Nephron (organoid): Measurements from ENCODE around the gene WTIP.
"Not testable (repeated sequence)": the region's sequence is repeated elsewhere in the genome, so short reads cannot be mapped to it uniquely, and the experiment has no call there.

Source experiments
- H3K27ac Mint-ChIP-seq, 3 experiments: 2 replicates each; pipeline ENCODE4 v1.8.0; 2020; ENCODE audit warnings: mixed read lengths in 3 of 3, mild to moderate bottlenecking in 2 of 3, moderate library complexity in 1 of 3
- H3K27me3 Mint-ChIP-seq: 2 replicates; pipeline ENCODE4 v1.8.0; 2021; ENCODE audit warnings: low read depth, mild to moderate bottlenecking, moderate library complexity, mixed read lengths
- H3K36me3 Mint-ChIP-seq: 2 replicates; pipeline ENCODE4 v1.8.0; 2020; ENCODE audit warnings: low read depth, mixed read lengths
- H3K4me1 Mint-ChIP-seq: 2 replicates; pipeline ENCODE4 v1.8.0; 2020; ENCODE audit warnings: mixed read lengths
- H3K4me3 Mint-ChIP-seq, 3 experiments: 2 replicates each; pipeline ENCODE4 v1.8.0; 2020; ENCODE audit warnings: mild to moderate bottlenecking in 3 of 3, mixed read lengths in 3 of 3, moderate library complexity in 2 of 3
- H3K9me3 Mint-ChIP-seq: 2 replicates; pipeline ENCODE4 v1.8.0; 2020; ENCODE audit warnings: mixed read lengths
- TF ChIP-seq, protein P1 (sequence below), 3 experiments: fragments of 200-600 bp; sonication (generic); IDR thresholded peaks; one replicate each; pipeline ENCODE4 v1.5.0; 2021; ENCODE audit warnings: antibody characterized with exemption in 3 of 3; ENCODE audit not compliant: unreplicated experiment in 3 of 3

WTIP gene

GRCh38 chr19:34475026-34475974, 6.3 kb upstream of the WTIP start:
- Mint-ChIP-seq H3K27me3 (no peaks in the 10 kb centered on the region), H3K27ac (no peak overlapping the region), H3K4me1 (no peaks in the 10 kb centered on the region), H3K4me3 (no peak overlapping the region), H3K9me3 (no peaks in the 10 kb centered on the region), H3K36me3 (peaks cover 29% of the 10 kb centered on the region)
- TF ChIP-seq, protein P1, sequence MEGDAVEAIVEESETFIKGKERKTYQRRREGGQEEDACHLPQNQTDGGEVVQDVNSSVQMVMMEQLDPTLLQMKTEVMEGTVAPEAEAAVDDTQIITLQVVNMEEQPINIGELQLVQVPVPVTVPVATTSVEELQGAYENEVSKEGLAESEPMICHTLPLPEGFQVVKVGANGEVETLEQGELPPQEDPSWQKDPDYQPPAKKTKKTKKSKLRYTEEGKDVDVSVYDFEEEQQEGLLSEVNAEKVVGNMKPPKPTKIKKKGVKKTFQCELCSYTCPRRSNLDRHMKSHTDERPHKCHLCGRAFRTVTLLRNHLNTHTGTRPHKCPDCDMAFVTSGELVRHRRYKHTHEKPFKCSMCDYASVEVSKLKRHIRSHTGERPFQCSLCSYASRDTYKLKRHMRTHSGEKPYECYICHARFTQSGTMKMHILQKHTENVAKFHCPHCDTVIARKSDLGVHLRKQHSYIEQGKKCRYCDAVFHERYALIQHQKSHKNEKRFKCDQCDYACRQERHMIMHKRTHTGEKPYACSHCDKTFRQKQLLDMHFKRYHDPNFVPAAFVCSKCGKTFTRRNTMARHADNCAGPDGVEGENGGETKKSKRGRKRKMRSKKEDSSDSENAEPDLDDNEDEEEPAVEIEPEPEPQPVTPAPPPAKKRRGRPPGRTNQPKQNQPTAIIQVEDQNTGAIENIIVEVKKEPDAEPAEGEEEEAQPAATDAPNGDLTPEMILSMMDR (IDR thresholded peaks at IDR 0.05; ENCODE audit: unreplicated experiment in 3 of 3): no peak

- Mint-ChIP-seq H3K9me3 (no peaks in the 10 kb centered on the region), H3K4me3 (no peak overlapping the region), H3K36me3 (peaks cover 24% of the 10 kb centered on the region), H3K27me3 (no peaks in the 10 kb centered on the region), H3K4me1 (peaks cover 4% of the 10 kb centered on the region), H3K27ac (no peak overlapping the region)
- TF ChIP-seq, protein P1 (IDR thresholded peaks at IDR 0.05; ENCODE audit: unreplicated experiment in 3 of 3): no peak
Measured at GRCh38 chr19:34475975-34476594, 5.5 kb upstream of the WTIP start.

DNA sequence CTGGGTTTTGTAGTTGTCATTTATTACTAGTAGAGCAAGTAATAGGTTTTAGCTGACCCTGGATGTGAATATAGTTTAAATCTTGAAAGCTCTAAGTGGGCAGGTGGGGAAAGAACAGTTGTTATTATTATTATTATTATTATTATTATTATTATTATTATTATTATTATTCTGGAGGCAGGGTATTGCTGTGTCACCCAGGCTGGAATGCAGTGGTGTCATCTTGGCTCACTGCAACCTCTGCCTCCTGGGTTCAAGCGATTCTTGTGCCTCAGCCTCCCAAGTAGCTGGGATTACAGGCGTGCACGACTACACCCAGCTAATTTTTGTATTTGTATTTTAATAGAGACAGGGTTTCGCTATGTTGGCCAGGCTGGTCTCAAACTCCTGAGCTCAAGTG, 3.1 kb upstream of the WTIP start:
- peaks cover 10% of the 10 kb centered on the region for H3K4me1 Mint-ChIP-seq
- not testable (repeated sequence) for H3K36me3 Mint-ChIP-seq, H3K9me3 Mint-ChIP-seq

GRCh38 chr19:34479396-34479795, 2.2 kb upstream of the WTIP start:
- Mint-ChIP-seq H3K27me3 (no peaks in the 10 kb centered on the region), H3K4me3 (peak overlapping the region in 2 of 3 experiments; percentile 16 to 57), H3K27ac (no peak overlapping the region), H3K4me1 (peaks cover 12% of the 10 kb centered on the region), H3K36me3 (peaks cover 8% of the 10 kb centered on the region), H3K9me3 (no peaks in the 10 kb centered on the region)
- TF ChIP-seq, protein P1 (IDR thresholded peaks at IDR 0.05; ENCODE audit: unreplicated experiment in 3 of 3): no peak

More for the DNA sequence above, 3.1 kb upstream of the WTIP start:
- not testable (repeated sequence) for H3K27me3 Mint-ChIP-seq, H3K27ac Mint-ChIP-seq
- H3K4me3 Mint-ChIP-seq: peak overlapping the region in 2 of 3 experiments; percentile 51 to 56

DNA sequence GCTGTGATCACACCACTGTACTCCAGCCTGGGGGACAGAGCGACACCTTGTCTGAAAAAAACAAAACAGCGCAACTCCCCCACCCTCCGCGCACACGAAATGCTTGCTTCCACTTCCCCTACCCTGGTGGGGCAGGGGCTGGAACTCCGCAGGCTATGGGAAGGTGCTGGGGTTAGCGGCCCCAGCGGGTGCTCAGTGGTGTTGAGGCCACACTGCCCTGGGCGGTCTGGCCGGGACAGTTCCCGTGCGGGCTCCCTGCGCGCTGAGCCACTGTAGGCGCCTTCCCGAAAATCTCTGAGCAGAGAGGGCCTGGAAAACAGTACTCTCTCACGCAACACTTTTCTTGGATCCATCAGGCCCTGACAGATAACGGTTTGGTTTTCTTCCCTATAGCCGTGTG, 1.1 kb upstream of the WTIP start:
- peak overlapping the region; percentile 60 to 72 (median 62) for H3K4me3 Mint-ChIP-seq
- peak overlapping the region; percentile 74 to 94 (median 91) for H3K27ac Mint-ChIP-seq
- peaks cover 12% of the 10 kb centered on the region for H3K4me1 Mint-ChIP-seq
- H3K36me3 Mint-ChIP-seq: peaks cover 9% of the 10 kb centered on the region
- no peaks in the 10 kb centered on the region for H3K9me3 Mint-ChIP-seq
- no peaks in the 10 kb centered on the region for H3K27me3 Mint-ChIP-seq
- TF ChIP-seq, protein P1 (IDR thresholded peaks at IDR 0.05; ENCODE audit: unreplicated experiment in 3 of 3): no peak

DNA sequence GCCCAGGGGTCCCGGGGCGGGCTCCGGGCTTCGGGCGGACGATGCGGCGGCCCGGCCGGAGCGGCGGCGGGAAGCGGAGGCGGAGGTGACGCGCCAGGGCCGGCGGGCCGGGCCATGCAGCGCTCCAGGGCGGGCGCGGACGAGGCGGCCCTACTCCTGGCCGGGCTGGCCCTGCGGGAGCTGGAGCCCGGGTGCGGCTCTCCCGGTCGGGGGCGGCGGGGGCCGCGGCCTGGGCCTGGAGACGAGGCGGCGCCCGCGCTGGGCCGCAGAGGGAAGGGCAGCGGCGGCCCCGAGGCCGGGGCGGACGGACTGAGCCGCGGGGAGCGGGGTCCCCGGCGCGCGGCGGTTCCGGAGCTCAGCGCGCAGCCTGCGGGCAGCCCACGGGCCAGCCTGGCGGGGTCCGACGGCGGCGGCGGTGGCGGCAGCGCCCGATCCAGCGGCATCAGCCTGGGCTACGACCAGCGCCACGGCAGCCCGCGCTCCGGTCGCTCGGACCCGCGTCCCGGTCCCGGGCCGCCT, 362 bp downstream of the WTIP start:
- no peak overlapping the region for H3K27ac Mint-ChIP-seq
- no peak overlapping the region for H3K4me3 Mint-ChIP-seq
- H3K27me3 Mint-ChIP-seq: no peaks in the 10 kb centered on the region
- no peaks in the 10 kb centered on the region for H3K9me3 Mint-ChIP-seq
- TF ChIP-seq, protein P1 (IDR thresholded peaks at IDR 0.05; ENCODE audit: unreplicated experiment in 3 of 3): no peak
- H3K36me3 Mint-ChIP-seq: peaks cover 18% of the 10 kb centered on the region
- H3K4me1 Mint-ChIP-seq: peaks cover 22% of the 10 kb centered on the region
